Measurements from ENCODE around the gene ICAM3.
A peak's percentile ranks its signal among the peaks of the same experiment; 100 is the strongest.

The ICAM3 gene

DNA sequence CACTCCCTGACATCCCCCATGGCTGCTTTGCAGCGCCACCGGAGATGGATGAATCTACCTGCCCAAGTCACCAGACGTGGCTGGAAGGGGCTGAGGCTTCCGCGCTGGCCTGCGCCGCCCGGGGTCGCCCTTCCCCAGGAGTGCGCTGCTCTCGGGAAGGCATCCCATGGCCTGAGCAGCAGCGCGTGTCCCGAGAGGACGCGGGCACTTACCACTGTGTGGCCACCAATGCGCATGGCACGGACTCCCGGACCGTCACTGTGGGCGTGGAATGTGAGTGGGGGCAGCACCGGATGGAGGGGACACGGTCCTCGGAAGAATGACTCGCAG is 45.1 kb downstream of the ICAM3 start:
- H3K9me2 ChIP-seq (replicated peaks; ENCODE audit: control insufficient read depth, low read length), result no peaks in the 10 kb centered on the region
- no peaks in the 10 kb centered on the region; the same call in 1 of the 2 replicates for H3K36me3 ChIP-seq (ENCODE audit: control insufficient read depth, low read length)
- TF ChIP-seq EZH2phosphoT487 (IDR thresholded peaks at IDR 0.05; ENCODE audit: borderline replicate concordance, low read length), result no peak
- TF ChIP-seq, protein P1, sequence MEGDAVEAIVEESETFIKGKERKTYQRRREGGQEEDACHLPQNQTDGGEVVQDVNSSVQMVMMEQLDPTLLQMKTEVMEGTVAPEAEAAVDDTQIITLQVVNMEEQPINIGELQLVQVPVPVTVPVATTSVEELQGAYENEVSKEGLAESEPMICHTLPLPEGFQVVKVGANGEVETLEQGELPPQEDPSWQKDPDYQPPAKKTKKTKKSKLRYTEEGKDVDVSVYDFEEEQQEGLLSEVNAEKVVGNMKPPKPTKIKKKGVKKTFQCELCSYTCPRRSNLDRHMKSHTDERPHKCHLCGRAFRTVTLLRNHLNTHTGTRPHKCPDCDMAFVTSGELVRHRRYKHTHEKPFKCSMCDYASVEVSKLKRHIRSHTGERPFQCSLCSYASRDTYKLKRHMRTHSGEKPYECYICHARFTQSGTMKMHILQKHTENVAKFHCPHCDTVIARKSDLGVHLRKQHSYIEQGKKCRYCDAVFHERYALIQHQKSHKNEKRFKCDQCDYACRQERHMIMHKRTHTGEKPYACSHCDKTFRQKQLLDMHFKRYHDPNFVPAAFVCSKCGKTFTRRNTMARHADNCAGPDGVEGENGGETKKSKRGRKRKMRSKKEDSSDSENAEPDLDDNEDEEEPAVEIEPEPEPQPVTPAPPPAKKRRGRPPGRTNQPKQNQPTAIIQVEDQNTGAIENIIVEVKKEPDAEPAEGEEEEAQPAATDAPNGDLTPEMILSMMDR (IDR thresholded peaks at IDR 0.05; ENCODE audit: low read depth, low read length, poor library complexity, severe bottlenecking), result no peak
- H3K4me3 ChIP-seq (ENCODE audit: low read length), result no peak overlapping the region
- peaks cover 47% of the 10 kb centered on the region for H3K4me1 ChIP-seq (ENCODE audit: control insufficient read depth, low read length)
- no peak overlapping the region for H3K4me2 ChIP-seq (ENCODE audit: low read length)
- H3K27me3 ChIP-seq (ENCODE audit: control insufficient read depth, low read length), result peaks cover 27% of the 10 kb centered on the region
- H3F3A ChIP-seq (ENCODE audit: control insufficient read depth, insufficient read depth), result no peaks in the 10 kb centered on the region
- H3K27ac ChIP-seq (ENCODE audit: low read depth, low read length), result no peak overlapping the region
- H4K20me1 ChIP-seq (ENCODE audit: control insufficient read depth, insufficient read depth, low read depth, low read length), result no peaks in the 10 kb centered on the region
- H3K79me2 ChIP-seq (ENCODE audit: control insufficient read depth, low read length), result no peaks in the 10 kb centered on the region
- H3K9me3 ChIP-seq (ENCODE audit: control insufficient read depth, insufficient read depth, low read length), result no peaks in the 10 kb centered on the region

DNA sequence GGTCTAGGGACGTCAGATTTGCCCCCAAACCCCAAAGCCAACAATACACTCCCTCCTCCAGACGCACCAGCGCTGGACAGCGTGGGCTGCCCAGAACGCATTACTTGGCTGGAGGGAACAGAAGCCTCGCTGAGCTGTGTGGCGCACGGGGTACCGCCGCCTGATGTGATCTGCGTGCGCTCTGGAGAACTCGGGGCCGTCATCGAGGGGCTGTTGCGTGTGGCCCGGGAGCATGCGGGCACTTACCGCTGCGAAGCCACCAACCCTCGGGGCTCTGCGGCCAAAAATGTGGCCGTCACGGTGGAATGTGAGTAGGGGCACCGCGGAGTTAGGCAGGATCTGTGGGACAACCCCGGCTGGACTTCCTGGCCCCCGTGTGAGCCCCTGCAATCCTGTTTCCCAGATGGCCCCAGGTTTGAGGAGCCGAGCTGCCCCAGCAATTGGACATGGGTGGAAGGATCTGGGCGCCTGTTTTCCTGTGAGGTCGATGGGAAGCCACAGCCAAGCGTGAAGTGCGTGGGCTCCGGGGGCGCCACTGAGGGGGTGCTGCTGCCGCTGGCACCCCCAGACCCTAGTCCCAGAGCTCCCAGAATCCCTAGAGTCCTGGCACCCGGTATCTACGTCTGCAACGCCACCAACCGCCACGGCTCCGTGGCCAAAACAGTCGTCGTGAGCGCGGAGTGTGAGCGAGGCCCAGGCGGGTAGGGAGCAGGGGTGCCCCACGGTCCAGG is 45.6 kb downstream of the ICAM3 start:
- Histone ChIP-seq H4K20me1 (ENCODE audit: control insufficient read depth, insufficient read depth, low read depth, low read length) (no peaks in the 10 kb centered on the region), H3F3A (ENCODE audit: control insufficient read depth, insufficient read depth) (no peaks in the 10 kb centered on the region), H3K4me2 (ENCODE audit: low read length) (no peak overlapping the region), H3K4me3 (ENCODE audit: low read length) (no peak overlapping the region), H3K27ac (ENCODE audit: low read depth, low read length) (no peak overlapping the region), H3K79me2 (ENCODE audit: control insufficient read depth, low read length) (no peaks in the 10 kb centered on the region), H3K36me3 (ENCODE audit: control insufficient read depth, low read length) (no peaks in the 10 kb centered on the region; the same call in 1 of the 2 replicates), H3K27me3 (ENCODE audit: control insufficient read depth, low read length) (peaks cover 27% of the 10 kb centered on the region), H3K9me2 (replicated peaks; ENCODE audit: control insufficient read depth, low read length) (no peaks in the 10 kb centered on the region), H3K4me1 (ENCODE audit: control insufficient read depth, low read length) (peaks cover 52% of the 10 kb centered on the region), H3K9me3 (ENCODE audit: control insufficient read depth, insufficient read depth, low read length) (no peaks in the 10 kb centered on the region)
- TF ChIP-seq, protein P1 (IDR thresholded peaks at IDR 0.05; ENCODE audit: low read depth, low read length, poor library complexity, severe bottlenecking), result no peak
- no peak for TF ChIP-seq EZH2phosphoT487 (IDR thresholded peaks at IDR 0.05; ENCODE audit: borderline replicate concordance, low read length)

DNA sequence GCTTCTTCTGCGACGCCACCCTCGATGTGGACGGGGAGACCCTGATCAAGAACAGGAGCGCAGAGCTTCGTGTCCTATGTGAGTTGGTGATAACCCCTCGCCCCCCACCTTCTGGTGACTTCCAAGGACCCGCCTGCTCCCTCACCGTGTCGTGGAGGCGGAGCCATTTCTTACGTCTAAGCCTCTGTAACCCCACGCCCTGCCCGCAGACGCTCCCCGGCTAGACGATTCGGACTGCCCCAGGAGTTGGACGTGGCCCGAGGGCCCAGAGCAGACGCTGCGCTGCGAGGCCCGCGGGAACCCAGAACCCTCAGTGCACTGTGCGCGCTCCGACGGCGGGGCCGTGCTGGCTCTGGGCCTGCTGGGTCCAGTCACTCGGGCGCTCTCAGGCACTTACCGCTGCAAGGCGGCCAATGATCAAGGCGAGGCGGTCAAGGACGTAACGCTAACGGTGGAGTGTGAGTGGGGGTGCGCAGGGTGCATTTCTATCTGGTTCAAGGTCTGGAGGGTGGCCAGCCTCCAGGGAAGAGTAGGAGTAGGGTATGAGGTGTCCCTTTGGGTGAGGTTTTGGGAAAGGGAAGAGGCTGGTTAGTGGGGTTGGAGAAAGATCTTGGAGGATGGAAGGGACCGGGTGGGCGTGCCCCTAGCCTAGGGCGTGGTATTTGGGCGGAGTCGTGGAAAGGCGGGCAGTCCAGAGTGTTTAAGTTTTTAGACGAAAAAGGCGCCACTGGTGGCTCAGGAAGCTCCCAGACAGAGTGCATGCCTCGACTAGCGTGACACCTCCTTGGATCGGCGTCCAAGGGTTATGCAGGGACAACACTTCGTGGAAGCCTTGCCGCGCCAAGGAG is 46.4 kb downstream of the ICAM3 start:
- H3K4me2 ChIP-seq (ENCODE audit: low read length), result peak overlapping the region; percentile 95
- H3K4me3 ChIP-seq (ENCODE audit: low read length), result peak overlapping the region; percentile 81
- no peaks in the 10 kb centered on the region for H4K20me1 ChIP-seq (ENCODE audit: control insufficient read depth, insufficient read depth, low read depth, low read length)
- peaks cover 27% of the 10 kb centered on the region for H3K27me3 ChIP-seq (ENCODE audit: control insufficient read depth, low read length)
- H3K79me2 ChIP-seq (ENCODE audit: control insufficient read depth, low read length), result no peaks in the 10 kb centered on the region
- H3K36me3 ChIP-seq (ENCODE audit: control insufficient read depth, low read length), result no peaks in the 10 kb centered on the region; the same call in 1 of the 2 replicates
- H3K9me3 ChIP-seq (ENCODE audit: control insufficient read depth, insufficient read depth, low read length), result no peaks in the 10 kb centered on the region
- TF ChIP-seq EZH2phosphoT487 (IDR thresholded peaks at IDR 0.05; ENCODE audit: borderline replicate concordance, low read length), result no peak
- TF ChIP-seq, protein P1 (IDR thresholded peaks at IDR 0.05; ENCODE audit: low read depth, low read length, poor library complexity, severe bottlenecking), result no peak
- peaks cover 60% of the 10 kb centered on the region for H3K4me1 ChIP-seq (ENCODE audit: control insufficient read depth, low read length)
- H3K9me2 ChIP-seq (replicated peaks; ENCODE audit: control insufficient read depth, low read length), result no peaks in the 10 kb centered on the region
- H3F3A ChIP-seq (ENCODE audit: control insufficient read depth, insufficient read depth), result no peaks in the 10 kb centered on the region
- no peak overlapping the region for H3K27ac ChIP-seq (ENCODE audit: low read depth, low read length)
